GM21423 (cell line): Measurements from ENCODE around the gene CKB.
"Not testable (repeated sequence)": the region's sequence is repeated elsewhere in the genome, so short reads cannot be mapped to it uniquely, and the experiment has no call there.

Experiments
- ATAC-seq: cut with Tn5 transposase; IDR thresholded peaks from one replicate; pipeline ENCODE4 v1.9.1; 2021; ENCODE audit warnings: mild to moderate bottlenecking, moderate library complexity; ENCODE audit not compliant: unreplicated experiment

CKB gene

GRCh38 chr14:103528146-103528586, 5.5 kb upstream of the CKB start:
- no peak for ATAC-seq

GRCh38 chr14:103527408-103528145, 4.9 kb upstream of the CKB start:
- ATAC-seq = peak; percentile 64

- ATAC-seq = no peak
Measured at GRCh38 chr14:103526914-103527248, 4.3 kb upstream of the CKB start.

GRCh38 chr14:103526247-103526913, 3.8 kb upstream of the CKB start:
- no peak for ATAC-seq

- not testable (repeated sequence) for ATAC-seq
Measured at GRCh38 chr14:103525430-103526246, 3.0 kb upstream of the CKB start.

GRCh38 chr14:103524002-103524935, 1.6 kb upstream of the CKB start:
- no peak for ATAC-seq

GRCh38 chr14:103523575-103523954, 935 bp upstream of the CKB start:
- ATAC-seq = no peak

- no peak for ATAC-seq
Measured at GRCh38 chr14:103521951-103522563, 573 bp downstream of the CKB start.

- no peak for ATAC-seq
Measured at GRCh38 chr14:103521438-103521950, 1.1 kb downstream of the CKB start.

- peak; percentile 39 for ATAC-seq
Measured at GRCh38 chr14:103520657-103521437, 1.8 kb downstream of the CKB start.

- no peak for ATAC-seq
Measured at GRCh38 chr14:103520269-103520656, 2.4 kb downstream of the CKB start.

- no peak for ATAC-seq
Measured at GRCh38 chr14:103519837-103520212, 2.8 kb downstream of the CKB start.

GRCh38 chr14:103519043-103519836, 3.4 kb downstream of the CKB start:
- no peak for ATAC-seq

GRCh38 chr14:103518422-103519042, 4.1 kb downstream of the CKB start:
- ATAC-seq = no peak

GRCh38 chr14:103517721-103518421, 4.8 kb downstream of the CKB start:
- no peak for ATAC-seq

- no peak for ATAC-seq
Measured at GRCh38 chr14:103517174-103517566, 5.5 kb downstream of the CKB start.

- ATAC-seq = no peak
Measured at GRCh38 chr14:103516426-103517173, 6.0 kb downstream of the CKB start.
